ENCODE results near the gene ADAMTS8.

Gene ADAMTS8

DNA sequence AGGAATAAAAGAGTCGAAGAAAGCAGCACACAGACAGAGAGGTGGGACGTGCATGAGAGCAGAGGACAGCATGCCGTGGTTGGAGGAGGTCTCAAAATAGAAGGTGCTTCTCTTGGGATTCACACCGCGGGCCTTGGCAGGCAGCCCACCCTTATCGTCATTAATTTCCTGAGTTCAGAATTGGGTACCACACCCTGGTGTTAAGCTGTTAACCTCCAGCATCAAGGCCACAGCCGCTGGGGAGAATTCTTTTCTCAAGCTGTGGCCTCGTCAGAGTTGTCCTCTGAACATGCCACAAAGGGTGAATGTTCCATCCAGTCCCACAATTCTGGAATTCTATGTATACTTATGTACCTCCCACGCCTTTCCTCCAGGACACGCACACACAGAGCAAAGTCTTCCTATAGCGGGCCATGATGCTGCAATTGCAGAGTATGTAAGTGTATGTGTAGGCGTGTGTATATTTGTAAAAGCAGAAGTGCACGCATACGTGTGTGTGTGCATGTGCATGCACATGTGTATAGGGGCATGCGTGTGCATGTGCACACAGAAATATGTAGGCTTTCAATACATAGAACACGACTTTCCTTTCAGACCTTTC lies 39.0 kb downstream of the ADAMTS8 start:
- Histone ChIP-seq H3K4me3 (ENCODE audit: low read depth, low read length) (no peak overlapping the region), H3K36me3 (ENCODE audit: control insufficient read depth, insufficient read depth, low read length) (no peaks in the 10 kb centered on the region), H3K9me3 (ENCODE audit: control insufficient read depth, insufficient read depth, low read length) (no peaks in the 10 kb centered on the region), H3K27me3 (ENCODE audit: control insufficient read depth, insufficient read depth, low read length) (no peaks in the 10 kb centered on the region; the same call in 1 of the 2 replicates), H3K4me1 (ENCODE audit: control insufficient read depth, insufficient read depth, low read length) (peaks cover 6% of the 10 kb centered on the region), H3K27ac (ENCODE audit: low read depth, low read length) (no peak overlapping the region), H3K9ac (ENCODE audit: low read depth, low read length) (no peak overlapping the region)

DNA sequence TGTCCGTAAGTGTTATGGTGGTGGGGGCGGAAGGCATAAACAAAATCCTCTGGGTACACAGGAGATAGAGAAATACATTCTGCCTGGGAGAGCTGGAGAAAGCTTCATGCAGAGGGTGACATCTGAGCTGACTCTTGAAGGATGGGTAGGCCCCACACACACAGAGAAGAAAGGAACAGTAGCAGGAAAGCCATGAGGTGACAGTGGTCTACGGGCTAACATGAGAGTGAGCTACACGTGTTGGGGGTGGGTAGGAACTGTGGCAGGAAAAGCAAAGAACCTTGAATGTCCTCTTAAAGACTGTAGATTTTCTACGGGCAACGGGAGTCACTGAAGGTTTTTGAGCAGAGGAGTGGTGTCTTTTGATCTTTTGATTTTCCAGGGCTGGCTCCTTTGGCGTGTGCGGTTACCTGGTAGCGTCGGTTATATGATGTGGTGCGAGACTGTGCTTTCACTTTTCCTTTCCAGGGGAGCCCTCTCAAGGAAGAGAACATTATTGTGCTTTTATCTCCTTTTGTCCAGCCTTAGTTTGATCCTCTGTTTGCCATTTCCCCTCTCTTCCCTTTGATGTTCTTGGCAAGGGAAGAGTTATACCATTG lies 39.7 kb downstream of the ADAMTS8 start:
- Histone ChIP-seq H3K27me3 (ENCODE audit: control insufficient read depth, insufficient read depth, low read length) (no peaks in the 10 kb centered on the region; the same call in 1 of the 2 replicates), H3K9ac (ENCODE audit: low read depth, low read length) (no peak overlapping the region), H3K4me1 (ENCODE audit: control insufficient read depth, insufficient read depth, low read length) (peaks cover 13% of the 10 kb centered on the region), H3K36me3 (ENCODE audit: control insufficient read depth, insufficient read depth, low read length) (no peaks in the 10 kb centered on the region), H3K27ac (ENCODE audit: low read depth, low read length) (no peak overlapping the region), H3K9me3 (ENCODE audit: control insufficient read depth, insufficient read depth, low read length) (no peaks in the 10 kb centered on the region), H3K4me3 (ENCODE audit: low read depth, low read length) (no peak overlapping the region)

DNA sequence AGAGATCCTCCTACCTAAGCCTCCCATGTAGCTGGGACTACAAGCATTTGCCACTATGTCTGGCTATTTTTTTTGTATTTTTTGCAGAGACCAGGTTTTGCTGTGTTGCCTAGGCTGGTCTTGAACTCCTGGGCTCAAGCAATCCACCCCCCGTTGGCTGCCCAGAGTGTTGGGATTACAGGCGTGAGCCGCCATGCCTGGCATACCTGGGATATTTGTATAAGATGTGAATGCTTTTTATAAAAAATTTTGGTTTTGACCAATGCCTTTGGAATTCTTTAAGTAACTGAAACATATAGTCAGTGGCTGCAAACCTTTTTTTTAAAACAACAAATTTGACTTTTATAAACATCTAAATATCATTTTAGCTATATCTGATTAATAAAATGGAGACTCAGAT lies 42.4 kb downstream of the ADAMTS8 start:
- Histone ChIP-seq H3K9me3 (ENCODE audit: control insufficient read depth, insufficient read depth, low read length) (no peaks in the 10 kb centered on the region), H3K4me3 (ENCODE audit: low read depth, low read length) (no peak overlapping the region), H3K4me1 (ENCODE audit: control insufficient read depth, insufficient read depth, low read length) (peaks cover 22% of the 10 kb centered on the region), H3K27ac (ENCODE audit: low read depth, low read length) (no peak overlapping the region), H3K27me3 (ENCODE audit: control insufficient read depth, insufficient read depth, low read length) (no peaks in the 10 kb centered on the region; the same call in 1 of the 2 replicates), H3K9ac (ENCODE audit: low read depth, low read length) (no peak overlapping the region), H3K36me3 (ENCODE audit: control insufficient read depth, insufficient read depth, low read length) (no peaks in the 10 kb centered on the region)

DNA sequence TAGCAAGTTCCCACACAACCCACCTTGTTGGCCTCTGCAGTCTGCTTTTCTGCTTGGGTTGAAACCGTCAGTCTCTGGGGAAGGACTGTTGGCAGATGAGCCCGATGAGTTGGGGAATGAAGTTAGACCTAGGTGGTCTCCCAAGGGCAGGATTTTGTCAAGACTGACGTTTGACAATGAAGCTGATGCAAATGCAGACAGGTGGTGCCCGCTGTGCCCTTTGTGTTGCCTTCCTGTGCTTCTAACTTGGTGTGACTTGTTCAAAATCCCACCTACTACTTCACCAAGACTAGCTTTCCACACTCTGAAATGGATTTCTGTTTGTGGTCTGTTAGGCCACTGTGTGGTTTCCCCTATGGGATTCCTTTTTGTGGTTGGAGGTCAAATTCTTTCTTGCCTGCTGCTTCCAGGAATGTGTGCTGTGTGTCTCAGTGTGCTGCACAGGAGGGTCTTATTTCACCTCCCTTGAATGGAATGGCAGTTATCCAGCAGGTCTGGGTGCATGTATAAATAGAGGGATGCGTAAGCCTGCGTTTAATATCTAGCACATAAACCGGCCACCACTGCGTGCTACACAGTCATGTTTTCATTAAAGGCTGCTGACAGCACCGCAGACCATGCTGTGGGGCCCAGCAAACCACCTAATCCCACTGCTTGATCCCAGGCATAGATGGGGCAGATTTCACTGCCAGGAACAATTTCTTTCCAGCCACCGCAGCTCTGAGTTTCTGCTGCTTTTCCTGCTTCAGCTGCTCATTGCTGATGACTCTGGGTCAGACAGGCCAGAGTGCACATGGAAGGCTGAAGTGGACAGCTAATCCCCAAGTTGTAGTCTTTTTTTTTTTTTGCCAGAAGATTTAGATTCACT lies 44.8 kb downstream of the ADAMTS8 start:
- Histone ChIP-seq H3K36me3 (ENCODE audit: control insufficient read depth, insufficient read depth, low read length) (no peaks in the 10 kb centered on the region), H3K27me3 (ENCODE audit: control insufficient read depth, insufficient read depth, low read length) (no peaks in the 10 kb centered on the region), H3K27ac (ENCODE audit: low read depth, low read length) (peak overlapping the region; percentile 77), H3K4me3 (ENCODE audit: low read depth, low read length) (no peak overlapping the region), H3K9ac (ENCODE audit: low read depth, low read length) (peak overlapping the region; percentile 1), H3K4me1 (ENCODE audit: control insufficient read depth, insufficient read depth, low read length) (peaks cover 24% of the 10 kb centered on the region), H3K9me3 (ENCODE audit: control insufficient read depth, insufficient read depth, low read length) (no peaks in the 10 kb centered on the region)

DNA sequence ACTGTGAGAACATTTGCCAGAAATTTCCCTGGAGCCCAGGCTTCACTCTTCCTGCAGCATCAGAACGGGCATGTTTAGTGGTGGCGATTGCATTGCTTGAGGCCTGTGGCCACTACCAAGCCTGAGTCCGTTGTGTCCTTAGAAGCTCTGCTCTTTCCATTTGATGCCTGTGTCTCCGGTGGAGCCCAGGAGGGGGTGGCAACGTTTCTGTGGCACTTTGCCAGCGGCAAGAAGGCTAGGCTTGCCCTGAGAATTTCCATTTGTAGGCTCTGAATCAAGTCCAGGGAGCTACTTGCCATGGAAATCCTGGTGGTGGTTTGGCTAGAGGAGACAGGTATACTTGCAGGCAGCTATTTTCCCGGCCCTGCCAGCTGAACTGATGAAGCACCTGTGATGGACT lies 47.1 kb downstream of the ADAMTS8 start:
- Histone ChIP-seq H3K9me3 (ENCODE audit: control insufficient read depth, insufficient read depth, low read length) (no peaks in the 10 kb centered on the region), H3K4me3 (ENCODE audit: low read depth, low read length) (no peak overlapping the region), H3K4me1 (ENCODE audit: control insufficient read depth, insufficient read depth, low read length) (peaks cover 37% of the 10 kb centered on the region), H3K27me3 (ENCODE audit: control insufficient read depth, insufficient read depth, low read length) (no peaks in the 10 kb centered on the region), H3K9ac (ENCODE audit: low read depth, low read length) (no peak overlapping the region), H3K27ac (ENCODE audit: low read depth, low read length) (no peak overlapping the region), H3K36me3 (ENCODE audit: control insufficient read depth, insufficient read depth, low read length) (no peaks in the 10 kb centered on the region)

DNA sequence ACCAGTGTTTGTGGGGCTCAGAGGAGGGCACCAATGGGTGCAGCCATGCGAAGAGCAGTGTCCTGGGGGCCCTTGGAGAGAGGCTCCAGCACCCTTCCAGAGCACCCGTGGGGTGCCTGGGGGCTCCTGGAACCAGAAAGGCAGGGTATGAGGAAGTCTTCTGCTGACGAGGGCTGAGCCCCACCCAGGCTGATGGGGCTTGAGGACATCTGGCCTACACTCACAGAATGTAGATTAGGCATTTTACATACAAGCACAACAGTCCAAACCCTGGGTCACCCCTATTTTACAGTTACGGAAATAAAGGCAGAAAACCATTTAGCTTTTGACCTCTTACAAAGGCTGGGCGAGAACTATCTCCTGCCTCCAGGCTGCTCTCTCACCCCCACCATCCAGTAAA lies 47.6 kb downstream of the ADAMTS8 start:
- Histone ChIP-seq H3K9ac (ENCODE audit: low read depth, low read length) (no peak overlapping the region), H3K27ac (ENCODE audit: low read depth, low read length) (no peak overlapping the region), H3K27me3 (ENCODE audit: control insufficient read depth, insufficient read depth, low read length) (no peaks in the 10 kb centered on the region), H3K36me3 (ENCODE audit: control insufficient read depth, insufficient read depth, low read length) (no peaks in the 10 kb centered on the region), H3K4me1 (ENCODE audit: control insufficient read depth, insufficient read depth, low read length) (peaks cover 37% of the 10 kb centered on the region), H3K4me3 (ENCODE audit: low read depth, low read length) (no peak overlapping the region), H3K9me3 (ENCODE audit: control insufficient read depth, insufficient read depth, low read length) (no peaks in the 10 kb centered on the region)

DNA sequence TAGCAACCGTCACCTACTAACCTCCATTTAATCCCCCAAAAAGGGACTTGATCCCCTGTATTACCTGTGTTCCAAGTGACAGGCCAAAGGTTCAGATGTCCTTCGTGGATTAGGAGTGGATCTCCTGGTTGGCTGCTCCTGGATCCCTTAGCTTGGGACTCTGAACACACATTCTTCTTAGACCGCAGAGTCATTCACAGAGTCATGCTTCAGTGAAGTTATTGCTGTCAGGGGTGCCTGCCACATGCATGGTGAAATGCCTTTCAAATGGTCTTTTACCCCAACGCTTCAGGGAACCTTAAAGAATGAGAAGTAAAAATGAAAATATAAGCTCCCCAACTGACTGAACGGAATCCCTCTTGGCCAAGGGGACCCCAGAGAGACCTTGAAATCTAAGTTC lies 49.1 kb downstream of the ADAMTS8 start:
- Histone ChIP-seq H3K4me1 (ENCODE audit: control insufficient read depth, insufficient read depth, low read length) (peaks cover 34% of the 10 kb centered on the region), H3K36me3 (ENCODE audit: control insufficient read depth, insufficient read depth, low read length) (no peaks in the 10 kb centered on the region), H3K4me3 (ENCODE audit: low read depth, low read length) (no peak overlapping the region), H3K27ac (ENCODE audit: low read depth, low read length) (no peak overlapping the region), H3K9ac (ENCODE audit: low read depth, low read length) (no peak overlapping the region), H3K9me3 (ENCODE audit: control insufficient read depth, insufficient read depth, low read length) (no peaks in the 10 kb centered on the region), H3K27me3 (ENCODE audit: control insufficient read depth, insufficient read depth, low read length) (no peaks in the 10 kb centered on the region)

DNA sequence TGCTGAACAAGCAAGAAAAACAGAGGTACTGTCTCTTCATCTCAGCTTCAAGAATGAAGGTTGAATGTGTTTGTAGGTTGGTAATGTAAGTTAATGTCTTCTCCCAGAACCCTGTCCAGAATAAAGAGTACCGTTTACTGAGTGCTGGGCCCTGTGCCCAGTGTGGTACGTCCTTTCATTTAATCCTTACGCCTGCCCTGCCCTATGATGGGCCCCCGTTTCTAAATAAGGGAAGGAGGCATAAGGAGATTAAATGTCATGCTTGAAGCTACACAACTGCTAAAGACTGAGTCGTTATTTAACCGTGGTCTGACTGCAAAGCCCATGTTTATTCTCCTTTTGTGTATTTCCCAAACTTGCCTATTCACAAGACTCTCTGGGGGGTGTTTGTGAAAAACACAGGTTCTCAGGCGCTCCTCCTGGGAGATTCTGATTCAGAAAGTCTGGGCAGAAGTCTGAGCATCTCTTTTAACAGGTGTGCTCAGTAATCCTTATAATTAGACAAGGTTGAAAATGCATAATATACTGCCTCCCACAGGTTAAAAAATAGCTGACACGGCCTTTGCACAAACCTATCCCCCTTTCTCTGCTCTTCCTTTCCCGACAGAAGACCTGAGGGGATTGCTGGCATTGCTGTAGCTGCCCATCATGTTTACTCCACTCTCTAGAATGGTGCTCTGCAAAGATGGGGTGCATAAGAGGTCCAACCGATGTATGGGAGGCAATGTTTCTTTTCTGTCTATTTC lies 57.4 kb downstream of the ADAMTS8 start:
- Histone ChIP-seq H3K9ac (ENCODE audit: low read depth, low read length) (no peak overlapping the region), H3K27me3 (ENCODE audit: control insufficient read depth, insufficient read depth, low read length) (no peaks in the 10 kb centered on the region), H3K4me1 (ENCODE audit: control insufficient read depth, insufficient read depth, low read length) (peaks cover 18% of the 10 kb centered on the region), H3K36me3 (ENCODE audit: control insufficient read depth, insufficient read depth, low read length) (no peaks in the 10 kb centered on the region), H3K27ac (ENCODE audit: low read depth, low read length) (peak overlapping the region; percentile 70), H3K4me3 (ENCODE audit: low read depth, low read length) (no peak overlapping the region), H3K9me3 (ENCODE audit: control insufficient read depth, insufficient read depth, low read length) (no peaks in the 10 kb centered on the region)

DNA sequence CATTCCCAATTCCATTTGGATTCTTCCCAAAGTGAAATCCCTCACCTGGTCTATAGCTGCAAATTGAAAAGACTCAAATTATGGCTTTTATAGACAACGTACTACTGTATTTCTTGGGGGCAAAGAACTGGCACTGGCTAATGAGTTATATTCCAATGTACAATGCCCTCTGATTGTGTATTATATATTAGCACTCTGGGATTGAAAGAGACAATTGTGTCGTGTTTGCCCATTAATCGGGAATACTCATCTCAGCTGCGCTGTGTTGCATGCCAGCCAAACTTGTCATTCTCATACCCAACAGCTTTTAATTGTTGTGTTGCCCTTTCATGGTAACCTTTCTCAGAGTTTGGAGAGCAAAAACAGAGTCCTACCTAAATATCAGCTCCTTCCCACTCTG lies 58.7 kb downstream of the ADAMTS8 start:
- H3K36me3 ChIP-seq (ENCODE audit: control insufficient read depth, insufficient read depth, low read length): no peaks in the 10 kb centered on the region

DNA sequence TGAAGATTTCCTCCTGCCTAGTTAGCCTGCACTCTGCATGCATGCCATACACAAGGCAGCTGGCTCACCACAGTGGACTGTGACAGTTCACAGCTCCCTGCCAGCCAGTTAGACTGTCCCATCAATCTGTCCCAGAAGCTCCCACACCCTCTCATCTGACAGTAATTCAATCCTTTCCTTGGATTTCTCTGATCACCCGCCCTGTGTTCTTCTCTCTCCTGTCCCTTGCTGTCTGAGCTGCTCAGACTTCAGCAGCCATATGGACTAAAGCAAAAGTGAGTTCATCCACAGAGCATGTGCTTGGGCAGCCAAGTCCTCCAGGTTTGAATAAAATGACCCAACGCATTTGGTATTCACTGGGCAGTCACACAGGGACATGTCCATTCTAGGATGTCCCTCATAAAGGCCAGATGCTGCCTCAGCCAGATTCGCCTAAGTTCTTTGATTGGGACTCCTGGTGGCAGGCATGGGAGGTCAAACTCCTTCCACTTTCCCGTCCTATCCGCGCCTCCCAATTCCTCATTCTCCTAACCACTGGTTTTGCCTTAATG lies 59.2 kb downstream of the ADAMTS8 start:
- Histone ChIP-seq H3K9ac (ENCODE audit: low read depth, low read length) (no peak overlapping the region), H3K36me3 (ENCODE audit: control insufficient read depth, insufficient read depth, low read length) (no peaks in the 10 kb centered on the region), H3K4me3 (ENCODE audit: low read depth, low read length) (no peak overlapping the region), H3K9me3 (ENCODE audit: control insufficient read depth, insufficient read depth, low read length) (no peaks in the 10 kb centered on the region), H3K4me1 (ENCODE audit: control insufficient read depth, insufficient read depth, low read length) (peaks cover 18% of the 10 kb centered on the region), H3K27me3 (ENCODE audit: control insufficient read depth, insufficient read depth, low read length) (no peaks in the 10 kb centered on the region), H3K27ac (ENCODE audit: low read depth, low read length) (no peak overlapping the region)

More for the DNA sequence above, 58.7 kb downstream of the ADAMTS8 start:
- no peaks in the 10 kb centered on the region for H3K9me3 ChIP-seq (ENCODE audit: control insufficient read depth, insufficient read depth, low read length)
- peaks cover 18% of the 10 kb centered on the region for H3K4me1 ChIP-seq (ENCODE audit: control insufficient read depth, insufficient read depth, low read length)
- H3K27me3 ChIP-seq (ENCODE audit: control insufficient read depth, insufficient read depth, low read length): no peaks in the 10 kb centered on the region
- no peak overlapping the region for H3K9ac ChIP-seq (ENCODE audit: low read depth, low read length)
- H3K27ac ChIP-seq (ENCODE audit: low read depth, low read length): no peak overlapping the region
- H3K4me3 ChIP-seq (ENCODE audit: low read depth, low read length): no peak overlapping the region
